Keratinocyte (primary cell): ENCODE data around the gene SWT1. TPM values are rescaled to one million over a fixed set of nuclear protein-coding genes. Genes with fewer than 3 reads are reported as not detected.

ENCODE experiments used
- DNase-seq: peaks from one replicate; pipeline ENCODE4 v3.0.0-alpha.2; 2011; ENCODE audit warnings: low read depth, missing footprints, low spot score
- FAIRE-seq: peaks from 2 replicates; lab custom pipeline; 2011; peaks lifted over from hg19 to GRCh38; lab: Jason Lieb, UNC
- H2AFZ ChIP-seq: 2 replicates; pipeline ENCODE4 v1.6.0; 2012; ENCODE audit warnings: low read length, control low read depth, inconsistent platforms; ENCODE audit not compliant: control insufficient read depth
- H3K27ac ChIP-seq: 2 replicates; pipeline ENCODE4 v1.5.1; 2011; ENCODE audit warnings: low read length; ENCODE audit not compliant: control insufficient read depth, insufficient read depth
- H3K27me3 ChIP-seq: 3 replicates; pipeline ENCODE4 v1.6.0; 2011; ENCODE audit warnings: low read length; ENCODE audit not compliant: control insufficient read depth, insufficient read depth; ENCODE audit errors: extremely low read depth
- H3K36me3 ChIP-seq, 2 experiments: 2 replicates in 1 of 2; 3 replicates in 1 of 2; pipeline ENCODE4 v1.5.1; 2011; ENCODE audit warnings: low read length in 2 of 2, mild to moderate bottlenecking in 1 of 2; ENCODE audit not compliant: control insufficient read depth in 2 of 2, insufficient read depth in 2 of 2; ENCODE audit errors: extremely low read depth in 1 of 2
- H3K4me1 ChIP-seq: 3 replicates; pipeline ENCODE4 v1.5.1; 2011; ENCODE audit warnings: low read length; ENCODE audit not compliant: control insufficient read depth, insufficient read depth; ENCODE audit errors: extremely low read depth
- H3K4me2 ChIP-seq: 3 replicates; pipeline ENCODE4 v1.6.0; 2011; ENCODE audit warnings: low read depth, low read length; ENCODE audit not compliant: control insufficient read depth, insufficient read depth; ENCODE audit errors: extremely low read depth
- H3K4me3 ChIP-seq, 3 experiments: fragments of 200-600 bp in 1 of 3; sonication (generic) in 1 of 3; 2 replicates in 2 of 3; 3 replicates in 1 of 3; pipeline ENCODE4 v1.5.1; 2011 to 2016; ENCODE audit warnings: low read length in 3 of 3, mild to moderate bottlenecking in 3 of 3, control low read depth in 2 of 3, inconsistent platforms in 1 of 3, low read depth in 1 of 3, mixed read lengths in 1 of 3, mixed run types in 1 of 3, moderate library complexity in 1 of 3; ENCODE audit not compliant: control insufficient read depth in 2 of 3, insufficient read depth in 2 of 3; ENCODE audit errors: extremely low read depth in 1 of 3
- H3K79me2 ChIP-seq: 2 replicates; pipeline ENCODE4 v1.6.0; 2012; ENCODE audit warnings: low read length; ENCODE audit not compliant: control insufficient read depth, insufficient read depth
- H3K9ac ChIP-seq: 3 replicates; pipeline ENCODE4 v1.6.0; 2011; ENCODE audit warnings: low read length; ENCODE audit not compliant: control insufficient read depth, insufficient read depth; ENCODE audit errors: extremely low read depth
- H3K9me1 ChIP-seq: 3 replicates; pipeline ENCODE4 v1.6.0; 2011; ENCODE audit warnings: low read length; ENCODE audit not compliant: control insufficient read depth, insufficient read depth; ENCODE audit errors: extremely low read depth
- H3K9me3 ChIP-seq: 2 replicates; pipeline ENCODE4 v1.5.1; 2012; ENCODE audit warnings: low read depth, low read length; ENCODE audit not compliant: control insufficient read depth
- H4K20me1 ChIP-seq: 3 replicates; pipeline ENCODE4 v1.6.0; 2011; ENCODE audit warnings: low read length; ENCODE audit not compliant: control insufficient read depth, insufficient read depth; ENCODE audit errors: extremely low read depth
- EZH2 ChIP-seq: IDR thresholded peaks from one replicate; pipeline ENCODE4 v1.6.1; 2012; ENCODE audit warnings: inconsistent platforms, mild to moderate bottlenecking, low read length, moderate library complexity
- dilution Hi-C: fragments of 300-500 bp; cut with MboI; formaldehyde crosslinking; loops from one replicate; pipeline ENCODE4 v1.7.0; 2020; ENCODE audit warnings: low sequenced_read_pairs; ENCODE audit not compliant: extremely low pct_ligation_motif_present
- polyA plus RNA-seq, 5 experiments: library from polyadenylated mRNA; depleted of rRNA in 3 of 5; stranded (reverse) in 3 of 5; stranded (forward) in 1 of 5; unstranded in 1 of 5; fragments of >200 nt; gene quantifications; 1 replicate in 1 of 5; 2 replicates in 3 of 5; 3 replicates in 1 of 5; pipeline versions ENCODE4 v1.2.1 to v1.2.3, GENCODE V29; 2011 to 2012; ENCODE audit warnings: missing spikeins in 2 of 5, low read depth in 1 of 5, low replicate concordance in 1 of 5
- TF ChIP-seq, protein P1 (sequence below), 3 experiments: IDR thresholded peaks in 1 of 3; conservative IDR thresholded peaks in 1 of 3; optimal IDR thresholded peaks in 1 of 3; 2 replicates in 2 of 3; 3 replicates in 1 of 3; pipeline versions ENCODE3 to v1.5.1; 2011; ENCODE audit warnings: low read length in 3 of 3, mild to moderate bottlenecking in 3 of 3, moderate library complexity in 2 of 3, control low read depth in 1 of 3, inconsistent platforms in 1 of 3; ENCODE audit not compliant: insufficient read depth in 2 of 3; ENCODE audit errors: extremely low read depth in 1 of 3

SWT1 gene
- polyA plus RNA-seq, 1 donor (not counting 4 experiments of a cell fraction or from before 2014, with no cell fraction given), result 2.9 TPM

DNA sequence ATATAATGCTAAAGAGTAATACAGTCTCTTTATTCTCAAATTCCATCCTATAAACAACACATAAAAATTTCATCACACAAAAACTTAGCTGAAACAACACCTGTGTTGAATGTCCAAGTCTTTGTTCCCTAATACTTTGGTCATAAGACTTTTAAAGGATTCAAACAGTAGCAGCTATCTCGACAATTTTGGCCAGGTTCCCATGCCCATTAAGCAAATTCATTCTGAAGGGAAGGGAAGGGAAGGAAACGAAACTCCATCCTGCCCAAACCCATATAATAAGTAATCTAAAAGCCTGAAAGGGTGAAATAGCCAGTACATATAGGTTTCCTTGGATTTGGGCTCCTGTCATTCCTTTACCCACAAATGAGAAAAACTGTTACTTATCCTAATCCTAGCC lies 152.6 kb downstream of the SWT1 start:
- TF ChIP-seq, protein P1, sequence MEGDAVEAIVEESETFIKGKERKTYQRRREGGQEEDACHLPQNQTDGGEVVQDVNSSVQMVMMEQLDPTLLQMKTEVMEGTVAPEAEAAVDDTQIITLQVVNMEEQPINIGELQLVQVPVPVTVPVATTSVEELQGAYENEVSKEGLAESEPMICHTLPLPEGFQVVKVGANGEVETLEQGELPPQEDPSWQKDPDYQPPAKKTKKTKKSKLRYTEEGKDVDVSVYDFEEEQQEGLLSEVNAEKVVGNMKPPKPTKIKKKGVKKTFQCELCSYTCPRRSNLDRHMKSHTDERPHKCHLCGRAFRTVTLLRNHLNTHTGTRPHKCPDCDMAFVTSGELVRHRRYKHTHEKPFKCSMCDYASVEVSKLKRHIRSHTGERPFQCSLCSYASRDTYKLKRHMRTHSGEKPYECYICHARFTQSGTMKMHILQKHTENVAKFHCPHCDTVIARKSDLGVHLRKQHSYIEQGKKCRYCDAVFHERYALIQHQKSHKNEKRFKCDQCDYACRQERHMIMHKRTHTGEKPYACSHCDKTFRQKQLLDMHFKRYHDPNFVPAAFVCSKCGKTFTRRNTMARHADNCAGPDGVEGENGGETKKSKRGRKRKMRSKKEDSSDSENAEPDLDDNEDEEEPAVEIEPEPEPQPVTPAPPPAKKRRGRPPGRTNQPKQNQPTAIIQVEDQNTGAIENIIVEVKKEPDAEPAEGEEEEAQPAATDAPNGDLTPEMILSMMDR (optimal IDR thresholded peaks at IDR 0.05 in 1 of 3, IDR thresholded peaks at IDR 0.05 in 1 of 3, conservative IDR thresholded peaks at IDR 0.05 in 1 of 3; ENCODE audit: extremely low read depth in 1 of 3, insufficient read depth in 2 of 3, low read length in 3 of 3), result no peak
- TF ChIP-seq EZH2, result no peak
- Histone ChIP-seq H3K4me2 (no peak overlapping the region), H3K79me2 (peaks cover 54% of the 10 kb centered on the region), H3K27me3 (no peaks in the 10 kb centered on the region), H3K4me1 (peaks cover 25% of the 10 kb centered on the region), H4K20me1 (peaks cover 14% of the 10 kb centered on the region), H3K9ac (no peak overlapping the region), H3K27ac (no peak overlapping the region), H3K4me3 (no peak overlapping the region), H2AFZ (no peak overlapping the region), H3K9me3 (no peaks in the 10 kb centered on the region), H3K36me3 (peaks cover 11 to 15% of the 10 kb centered on the region in 2 experiments), H3K9me1 (no peaks in the 10 kb centered on the region)
- FAIRE-seq (no peak), DNase-seq (no peak)
- dilution Hi-C loops, result no loop called here

DNA sequence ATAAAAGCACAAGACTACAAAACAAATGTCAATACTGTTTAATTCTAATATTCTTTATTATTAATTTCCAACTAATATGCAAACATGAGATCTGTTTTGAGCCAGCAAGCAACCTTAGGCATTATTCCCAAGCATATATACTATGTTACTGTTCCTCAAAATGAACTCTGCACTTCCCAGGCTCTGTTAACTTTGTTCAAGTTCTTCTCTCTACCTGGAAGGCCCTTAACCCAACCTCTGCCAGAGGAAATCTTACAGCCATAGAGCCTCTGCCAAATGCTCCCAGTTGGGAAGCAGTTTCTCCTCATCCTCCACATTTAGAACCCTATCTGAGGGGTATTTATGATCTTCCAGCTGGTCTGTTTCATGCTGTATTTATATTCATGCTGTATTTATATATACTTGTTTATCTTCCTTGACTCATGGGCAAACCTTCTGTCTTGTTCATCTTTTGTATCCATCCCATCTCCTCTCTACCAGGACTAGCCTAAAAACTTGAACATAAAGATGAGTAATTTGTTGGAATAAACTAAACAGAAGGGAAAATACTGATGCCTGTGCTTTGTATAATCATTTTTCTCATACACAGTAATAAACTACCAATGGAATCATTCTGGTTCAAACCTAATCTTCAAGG lies 154.7 kb downstream of the SWT1 start:
- peaks cover 25% of the 10 kb centered on the region for H4K20me1 ChIP-seq
- DNase-seq, result no peak
- peaks cover 5 to 8% of the 10 kb centered on the region in 2 experiments for H3K36me3 ChIP-seq
- H3K9ac ChIP-seq, result no peak overlapping the region
- no peaks in the 10 kb centered on the region for H3K27me3 ChIP-seq
- H3K79me2 ChIP-seq, result peaks cover 74% of the 10 kb centered on the region
- H3K4me2 ChIP-seq, result peak overlapping the region; percentile 91
- no peak overlapping the region for H3K27ac ChIP-seq
- H3K9me3 ChIP-seq, result no peaks in the 10 kb centered on the region
- no peak overlapping the region for H3K4me3 ChIP-seq
- TF ChIP-seq, protein P1 (optimal IDR thresholded peaks at IDR 0.05 in 1 of 3, IDR thresholded peaks at IDR 0.05 in 1 of 3, conservative IDR thresholded peaks at IDR 0.05 in 1 of 3; ENCODE audit: extremely low read depth in 1 of 3, insufficient read depth in 2 of 3, low read length in 3 of 3), result no peak
- TF ChIP-seq EZH2, result no peak
- no peak overlapping the region for H2AFZ ChIP-seq
- H3K9me1 ChIP-seq, result no peaks in the 10 kb centered on the region
- dilution Hi-C loops, result no loop called here
- peaks cover 25% of the 10 kb centered on the region for H3K4me1 ChIP-seq
- no peak for FAIRE-seq
